ENCODE results near the gene ELMOD3. TPM values are rescaled to one million over a fixed set of nuclear protein-coding genes. Genes with fewer than 3 reads are reported as not detected.

Gene ELMOD3
- total and polyA plus RNA-seq, 9 of the 15 experiments (the other 6 are each of a cell fraction or from before 2014, with no cell fraction given): 2.7 to 18.7 (median 11.6) TPM

DNA sequence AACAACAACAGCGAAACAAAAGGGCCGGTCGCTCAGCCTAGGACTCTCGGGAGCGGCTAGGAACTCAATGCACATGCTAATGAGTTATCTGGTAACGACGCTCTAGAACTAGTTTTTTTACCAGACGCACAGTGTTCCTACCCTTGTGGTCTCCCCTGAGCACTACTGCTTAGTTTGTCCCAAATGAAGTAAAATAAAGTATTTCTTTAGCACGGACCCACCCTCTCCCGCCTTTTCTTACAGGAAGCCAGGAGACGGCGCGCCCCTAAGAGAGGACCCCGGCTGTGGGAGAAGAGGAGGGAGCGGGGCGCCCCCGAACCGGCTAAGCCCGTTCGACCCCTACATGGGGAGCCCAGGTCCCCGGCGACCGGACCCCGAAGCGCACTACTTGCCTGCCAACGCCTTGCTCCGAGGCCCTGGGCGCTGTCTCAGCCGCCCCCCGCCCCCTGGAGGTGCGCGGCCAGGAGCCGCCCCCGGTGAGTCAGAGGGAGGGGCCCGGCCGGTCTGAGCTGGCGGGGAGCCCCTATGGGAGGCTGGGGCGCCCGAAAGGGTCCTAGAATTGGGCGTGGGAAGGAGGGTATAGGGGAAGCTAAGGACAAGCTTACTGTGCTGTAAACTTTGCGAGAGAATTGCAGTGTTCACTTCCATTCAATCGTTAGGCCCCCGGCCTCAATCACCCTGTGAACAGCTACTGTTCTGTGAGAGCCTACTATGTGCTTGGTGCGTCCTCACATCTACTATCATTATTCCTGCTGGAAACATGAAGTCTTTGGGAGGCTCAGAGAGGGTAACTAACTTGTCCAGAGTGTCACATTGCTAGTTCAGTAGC lies 59.2 kb downstream of the ELMOD3 start:
- POLR2A ChIA-PET: interaction anchor here (0.6 to 63.9 kb wide), 13 partner anchors 7 to 198 kb away, joined by 3 to 1576 read pairs (median 3); partner anchors contain the start of genes C2orf68, GGCX and MAT2A
- H3K36me3 ChIP-seq (ENCODE audit: control insufficient read depth, insufficient read depth, low read length): no peaks in the 10 kb centered on the region
- H3K4me3 ChIP-seq: peak overlapping the region; percentile 36
- H3K9me3 ChIP-seq (replicated peaks; ENCODE audit: control insufficient read depth, insufficient read depth, low read depth, low read length): no peaks in the 10 kb centered on the region
- FAIRE-seq (no peak), ATAC-seq (peak; percentile 69), DNase-seq (ENCODE audit: extremely low read depth in 1 of 4, low spot score in 3 of 4) (peak; percentile 77 to 90 (median 86))
- no peaks in the 10 kb centered on the region for H3K27me3 ChIP-seq (ENCODE audit: control insufficient read depth in 2 of 2, insufficient read depth in 2 of 2, low read length in 2 of 2)
- CTCF ChIA-PET (ENCODE audit: low intra/inter-chr PET ratio): no interaction called here
- H3K4me1 ChIP-seq (replicated peaks in 1 of 2; ENCODE audit: control insufficient read depth in 2 of 2, insufficient read depth in 2 of 2, low read length in 2 of 2): peaks cover 56 to 67% of the 10 kb centered on the region in 2 experiments
- peak overlapping the region; percentile 93 for H2AFZ ChIP-seq (ENCODE audit: low read depth, low read length)
- H3K9ac ChIP-seq (ENCODE audit: insufficient read depth in 1 of 2, low read depth in 2 of 2, low read length in 2 of 2): peak overlapping the region; percentile 68 to 84; a peak in 3 of 4 replicates
- peaks cover 3% of the 10 kb centered on the region for H3K9me1 ChIP-seq (ENCODE audit: control insufficient read depth, insufficient read depth, low read length)
- in situ Hi-C loops (cut with MboI) (no loop called here), intact Hi-C loops (cut with micrococcal nuclease) (loop anchor here (10.0 kb wide), 1 partner anchor 691 kb away; the partner anchor contains the start of genes POLR1A and PTCD3)
- H3K79me2 ChIP-seq (ENCODE audit: control insufficient read depth, insufficient read depth, low read length): peaks cover 3% of the 10 kb centered on the region; the same call in 2 of the 3 replicates
- H3K27ac ChIP-seq (ENCODE audit: extremely low read depth, low read depth, low read length): peak overlapping the region; percentile 68
- peak overlapping the region; percentile 79 for H3K4me2 ChIP-seq (ENCODE audit: insufficient read depth, low read length)
- BruUV-seq (replicated peaks): no TSS peak
- no peaks in the 10 kb centered on the region for H4K20me1 ChIP-seq (replicated peaks; ENCODE audit: control insufficient read depth, insufficient read depth, low read length)
- 9% methylated on average over 32 of the region's 44 CpGs for WGBS (ENCODE audit: insufficient coverage, low coverage, missing lambda C conversion rate)
- TF ChIP-seq NEUROD1 (IDR thresholded peaks at IDR 0.05; ENCODE audit: borderline replicate concordance, low read depth, low read length, partially characterized antibody): peak; percentile 15
- peak; percentile 91 for TF ChIP-seq JUND (IDR thresholded peaks at IDR 0.05; ENCODE audit: borderline replicate concordance, low read depth, low read length)
- TF ChIP-seq JUND (tag; IDR thresholded peaks at IDR 0.05; ENCODE audit: borderline replicate concordance, low read depth, low read length): peak; percentile 76; the same call in 2 of the 3 replicates
- TF ChIP-seq ARID1B (IDR thresholded peaks at IDR 0.05): peak; percentile 63
- TF ChIP-seq, protein P1, sequence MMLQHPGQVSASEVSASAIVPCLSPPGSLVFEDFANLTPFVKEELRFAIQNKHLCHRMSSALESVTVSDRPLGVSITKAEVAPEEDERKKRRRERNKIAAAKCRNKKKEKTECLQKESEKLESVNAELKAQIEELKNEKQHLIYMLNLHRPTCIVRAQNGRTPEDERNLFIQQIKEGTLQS (IDR thresholded peaks at IDR 0.05): peak; percentile 89
- TF ChIP-seq, protein P1 (CRISPR knock-in tag; conservative IDR thresholded peaks at IDR 0.05): no peak
- TF ChIP-seq, protein P2, sequence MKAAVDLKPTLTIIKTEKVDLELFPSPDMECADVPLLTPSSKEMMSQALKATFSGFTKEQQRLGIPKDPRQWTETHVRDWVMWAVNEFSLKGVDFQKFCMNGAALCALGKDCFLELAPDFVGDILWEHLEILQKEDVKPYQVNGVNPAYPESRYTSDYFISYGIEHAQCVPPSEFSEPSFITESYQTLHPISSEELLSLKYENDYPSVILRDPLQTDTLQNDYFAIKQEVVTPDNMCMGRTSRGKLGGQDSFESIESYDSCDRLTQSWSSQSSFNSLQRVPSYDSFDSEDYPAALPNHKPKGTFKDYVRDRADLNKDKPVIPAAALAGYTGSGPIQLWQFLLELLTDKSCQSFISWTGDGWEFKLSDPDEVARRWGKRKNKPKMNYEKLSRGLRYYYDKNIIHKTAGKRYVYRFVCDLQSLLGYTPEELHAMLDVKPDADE (conservative IDR thresholded peaks at IDR 0.05; ENCODE audit: control insufficient read depth, low read depth, low read length): no peak
- TF ChIP-seq SMARCC2 (IDR thresholded peaks at IDR 0.05; ENCODE audit: low read depth): no peak
- TF ChIP-seq ZFP1 (CRISPR knock-in tag; IDR thresholded peaks at IDR 0.05): 0 out of 2 replicates have a peak, but pooled peaks have one; percentile 32
- peak; percentile 84 for TF ChIP-seq L3MBTL2 (IDR thresholded peaks at IDR 0.05)
- TF ChIP-seq C11orf30 (IDR thresholded peaks at IDR 0.05; ENCODE audit: low read depth): no peak
- TF ChIP-seq, protein P3, sequence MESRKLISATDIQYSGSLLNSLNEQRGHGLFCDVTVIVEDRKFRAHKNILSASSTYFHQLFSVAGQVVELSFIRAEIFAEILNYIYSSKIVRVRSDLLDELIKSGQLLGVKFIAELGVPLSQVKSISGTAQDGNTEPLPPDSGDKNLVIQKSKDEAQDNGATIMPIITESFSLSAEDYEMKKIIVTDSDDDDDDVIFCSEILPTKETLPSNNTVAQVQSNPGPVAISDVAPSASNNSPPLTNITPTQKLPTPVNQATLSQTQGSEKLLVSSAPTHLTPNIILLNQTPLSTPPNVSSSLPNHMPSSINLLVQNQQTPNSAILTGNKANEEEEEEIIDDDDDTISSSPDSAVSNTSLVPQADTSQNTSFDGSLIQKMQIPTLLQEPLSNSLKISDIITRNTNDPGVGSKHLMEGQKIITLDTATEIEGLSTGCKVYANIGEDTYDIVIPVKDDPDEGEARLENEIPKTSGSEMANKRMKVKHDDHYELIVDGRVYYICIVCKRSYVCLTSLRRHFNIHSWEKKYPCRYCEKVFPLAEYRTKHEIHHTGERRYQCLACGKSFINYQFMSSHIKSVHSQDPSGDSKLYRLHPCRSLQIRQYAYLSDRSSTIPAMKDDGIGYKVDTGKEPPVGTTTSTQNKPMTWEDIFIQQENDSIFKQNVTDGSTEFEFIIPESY (CRISPR knock-in tag; IDR thresholded peaks at IDR 0.05): no peak
- peak; percentile 29; the same call in 1 of the 2 replicates for TF ChIP-seq SMARCE1 (IDR thresholded peaks at IDR 0.05)
- no peak for TF ChIP-seq ZNF354B (CRISPR knock-in tag; IDR thresholded peaks at IDR 0.05)
- no peak for TF ChIP-seq TARDBP (IDR thresholded peaks at IDR 0.05)
- TF ChIP-seq HMGN3 (IDR thresholded peaks at IDR 0.05; ENCODE audit: borderline replicate concordance, extremely low read depth, insufficient read length, low read depth, low read length): peak; percentile 82
- TF ChIP-seq POLR2G (IDR thresholded peaks at IDR 0.05; ENCODE audit: low read depth, low read length): peak; percentile 81
- TF ChIP-seq MAZ (CRISPR knock-in tag; conservative IDR thresholded peaks at IDR 0.05 in 1 of 2, IDR thresholded peaks at IDR 0.05 in 1 of 2): peak; percentile 84 to 85; a peak in 3 of 4 replicates

Data from K562 (cell line).